HG02642 (cell line): ENCODE data around the gene PRKCE.

Source experiments
- ATAC-seq: cut with Tn5 transposase; IDR thresholded peaks from one replicate; pipeline ENCODE4 v1.9.1; 2021; ENCODE audit warnings: mild to moderate bottlenecking; ENCODE audit not compliant: unreplicated experiment, poor library complexity

Gene PRKCE

DNA sequence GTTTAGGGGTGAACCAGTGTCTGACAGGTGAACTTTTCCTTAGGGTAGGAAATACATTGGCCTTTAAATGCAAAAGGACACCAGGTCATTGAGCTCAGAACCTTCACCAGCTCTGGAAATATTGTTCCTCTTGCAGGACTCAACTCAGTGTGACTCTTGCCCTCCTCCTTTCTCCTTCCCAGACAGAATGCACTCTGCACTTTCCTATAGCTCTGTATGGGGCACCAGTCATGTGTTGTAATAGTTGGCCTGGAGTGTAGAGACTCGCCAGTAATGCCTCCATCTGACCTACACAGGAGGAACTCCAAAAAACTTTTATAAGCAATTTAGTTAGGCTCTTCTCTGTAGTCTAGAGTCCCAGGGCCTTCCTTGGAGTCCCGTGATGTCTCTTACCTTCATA, 397.2 kb downstream of the PRKCE start:
- ATAC-seq: no peak

GRCh38 chr2:46050027-46050426, 398.6 kb downstream of the PRKCE start:
- no peak for ATAC-seq

DNA sequence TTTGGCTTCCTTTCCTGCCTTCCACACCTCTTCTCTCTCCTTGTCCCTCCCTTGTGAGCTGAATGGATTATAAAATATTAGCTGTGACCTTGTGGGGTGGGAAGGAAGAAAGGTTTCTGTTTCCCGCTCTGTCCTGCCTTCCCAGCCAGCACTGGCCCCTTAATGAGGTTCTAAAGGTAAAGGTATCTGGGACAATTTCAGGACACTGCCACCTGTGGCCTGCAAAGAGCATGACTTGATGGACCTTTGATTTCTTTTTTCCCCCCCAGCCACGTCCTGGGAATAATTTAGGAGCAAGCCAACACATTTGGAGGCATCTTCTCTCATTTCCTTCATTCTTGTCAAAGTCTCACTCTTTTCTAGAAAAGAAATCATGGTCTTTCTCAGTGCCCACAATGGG, 399.0 kb downstream of the PRKCE start:
- no peak for ATAC-seq

- no peak for ATAC-seq
These were observed 399.6 kb downstream of the PRKCE start for GRCh38 chr2:46051085-46051484.

DNA sequence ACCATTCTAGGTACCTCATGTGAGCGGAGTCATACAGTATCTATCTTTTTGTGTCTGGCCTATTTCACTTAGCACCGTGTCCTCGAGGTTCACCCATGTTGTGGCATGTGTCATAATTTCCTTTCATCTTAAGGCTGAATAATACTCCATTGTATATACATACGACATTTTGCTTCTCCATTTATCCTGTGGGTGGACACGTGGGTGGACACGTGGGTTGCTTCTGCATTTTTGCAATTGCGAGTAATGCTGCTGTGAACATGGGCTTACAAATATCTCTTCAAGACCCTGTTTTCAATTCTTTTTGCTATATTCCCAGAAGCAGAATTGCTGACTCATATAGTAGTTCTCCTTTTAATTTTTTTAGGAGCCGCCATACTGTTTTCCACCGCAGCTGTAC, 402.1 kb downstream of the PRKCE start:
- ATAC-seq: no peak

DNA sequence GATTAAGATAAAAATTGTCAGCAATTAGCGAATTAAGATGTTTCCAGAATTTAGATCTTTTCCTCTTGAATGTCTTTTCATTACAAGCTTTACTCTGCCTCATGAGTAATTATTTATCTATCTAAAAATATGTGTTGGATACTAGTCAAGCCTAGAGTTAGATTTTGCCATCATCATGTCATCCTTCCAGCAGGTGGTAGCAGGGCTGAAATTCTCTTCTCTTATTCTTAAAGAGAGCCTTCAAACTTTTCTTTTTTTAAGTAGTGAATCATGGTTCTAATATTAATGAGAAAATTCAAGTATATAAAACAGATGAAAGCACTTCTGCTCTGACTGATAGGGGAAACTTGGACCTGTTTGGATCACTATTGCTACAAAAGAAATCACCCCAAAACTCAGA, 405.1 kb downstream of the PRKCE start:
- no peak for ATAC-seq

DNA sequence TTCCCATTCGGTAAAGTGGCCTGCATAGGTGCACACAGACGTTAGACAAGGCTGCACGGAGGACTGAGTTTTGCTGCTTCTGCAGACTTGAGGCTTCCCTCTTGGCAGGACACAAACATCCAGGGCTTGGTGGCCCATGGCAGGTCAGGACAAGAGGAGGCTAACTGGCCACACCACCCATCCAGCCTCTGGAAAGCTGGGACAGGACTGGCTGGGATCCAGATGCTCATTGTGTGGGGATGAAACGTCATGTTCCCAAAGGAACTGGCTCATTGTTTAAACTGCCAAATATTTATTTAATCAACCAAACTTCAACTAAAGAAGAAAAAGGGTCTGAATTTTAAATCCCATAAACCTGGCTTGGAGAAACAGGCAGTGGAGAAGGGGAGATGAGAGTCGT, 406.7 kb downstream of the PRKCE start:
- ATAC-seq: no peak

DNA sequence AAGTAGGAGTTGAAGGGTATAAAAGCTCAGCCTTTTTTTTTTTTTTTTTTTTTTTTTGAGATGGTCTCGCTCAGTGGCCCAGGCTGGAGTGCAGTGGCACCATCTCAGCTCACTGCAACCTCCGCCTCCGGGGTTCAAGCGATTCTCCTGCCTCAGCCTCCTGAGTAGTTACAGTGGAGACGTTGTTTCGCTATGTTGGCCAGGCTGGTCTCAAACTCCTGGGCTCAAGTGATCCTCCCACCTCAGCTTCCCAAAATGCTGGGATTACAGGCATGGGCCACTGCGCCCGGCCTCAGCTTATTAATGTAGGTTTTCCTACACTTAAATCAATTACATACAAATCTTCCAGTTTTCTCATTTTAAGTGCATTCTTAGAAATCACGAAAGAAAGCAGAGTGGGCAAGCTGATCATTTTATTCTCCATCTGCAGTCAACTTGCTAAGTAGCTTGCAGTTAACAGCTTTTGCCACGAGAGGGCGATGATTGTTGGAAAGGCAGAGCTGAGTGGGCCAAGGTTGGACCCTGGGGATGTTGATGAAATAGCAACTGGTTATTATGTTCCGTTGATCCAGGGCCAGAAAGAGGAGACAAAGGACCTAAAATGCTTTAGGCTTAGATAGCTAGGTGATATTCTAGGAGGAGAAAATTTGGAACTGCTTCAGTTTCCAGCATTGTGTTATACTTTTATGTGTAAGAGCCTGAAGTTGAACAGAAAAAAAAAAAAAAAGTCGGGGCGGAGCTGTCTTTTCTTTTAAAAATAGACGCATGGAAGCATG, 411.4 kb downstream of the PRKCE start:
- ATAC-seq: no peak

- no peak for ATAC-seq
These were observed 412.9 kb downstream of the PRKCE start for GRCh38 chr2:46064396-46064795.

GRCh38 chr2:46065152-46065551, 413.7 kb downstream of the PRKCE start:
- ATAC-seq: no peak

DNA sequence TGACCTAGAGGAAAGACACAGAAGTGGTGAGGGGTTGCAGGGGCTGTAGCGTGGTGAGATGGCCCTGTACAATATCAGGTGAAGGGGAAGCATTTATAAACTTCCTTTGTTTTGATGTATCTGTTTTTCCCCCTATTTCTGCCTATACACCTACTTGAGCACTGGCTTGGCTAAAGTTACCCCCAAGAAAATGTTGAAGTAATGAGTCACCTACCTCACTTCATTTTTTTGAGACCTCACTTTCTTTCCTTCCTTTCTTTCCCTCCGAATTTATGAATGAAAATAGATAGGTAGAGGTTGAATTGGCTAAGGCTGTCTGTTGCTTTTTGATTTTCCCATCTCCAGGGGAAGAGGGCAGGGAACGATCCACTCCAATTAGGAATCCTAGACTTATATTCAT, 414.6 kb downstream of the PRKCE start:
- no peak for ATAC-seq

DNA sequence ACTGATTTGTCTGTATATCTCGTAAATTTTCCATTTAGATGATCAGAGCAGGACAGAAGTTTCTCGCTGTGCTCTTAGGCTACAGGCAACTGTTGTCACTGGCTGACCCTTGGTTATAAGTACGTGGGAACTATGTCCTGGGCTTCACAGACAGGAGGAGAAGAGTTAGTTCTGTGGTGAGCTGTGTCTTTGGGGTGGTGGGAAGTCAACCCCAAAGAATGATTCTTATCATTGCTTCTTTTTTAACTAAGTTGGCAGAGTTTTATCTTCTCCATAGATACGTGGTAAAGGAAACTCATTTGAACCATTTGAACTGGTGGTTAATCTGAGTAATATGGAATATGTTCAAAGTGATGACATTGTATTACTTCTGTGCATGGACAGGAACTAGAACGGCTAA, 415.1 kb downstream of the PRKCE start:
- no peak for ATAC-seq

GRCh38 chr2:46067062-46067461, 415.6 kb downstream of the PRKCE start:
- ATAC-seq: no peak

GRCh38 chr2:46067501-46068305, 416.2 kb downstream of the PRKCE start:
- no peak for ATAC-seq

GRCh38 chr2:46068636-46069035, 417.2 kb downstream of the PRKCE start:
- ATAC-seq: no peak

- no peak for ATAC-seq
These were observed 419.6 kb downstream of the PRKCE start for GRCh38 chr2:46071074-46071473.

DNA sequence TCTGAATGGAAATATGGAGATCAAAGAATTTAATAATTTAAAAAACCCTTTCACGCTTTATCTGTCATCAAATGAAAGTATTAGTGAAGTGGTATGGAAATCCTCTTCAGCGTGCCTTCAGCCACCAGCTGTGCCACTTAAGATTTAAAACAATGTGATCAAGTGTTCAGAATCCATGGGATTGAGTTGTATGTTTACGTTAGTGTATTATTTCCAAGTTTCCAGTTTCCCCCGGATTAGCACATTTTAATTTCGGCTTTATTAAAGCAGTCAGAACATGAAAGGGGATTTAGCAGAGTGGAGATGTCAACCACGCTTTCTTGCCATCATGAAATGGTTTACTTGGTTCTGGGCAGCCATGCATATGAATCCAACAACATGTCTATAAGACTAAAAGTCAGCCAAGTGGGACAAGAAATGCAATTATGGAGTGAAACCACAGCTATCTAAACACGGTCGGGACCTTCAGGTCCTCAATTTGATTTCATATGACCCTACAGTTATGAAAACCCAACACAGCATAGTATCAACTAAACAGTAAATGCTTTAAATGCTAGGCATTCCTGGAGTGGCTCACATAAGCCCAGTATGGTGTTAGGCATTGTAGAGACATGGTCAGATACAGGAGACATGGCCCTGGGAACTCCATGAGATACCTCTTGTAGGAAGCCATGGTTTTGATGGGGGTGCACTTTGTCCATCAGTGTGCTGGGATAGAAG, 420.8 kb downstream of the PRKCE start:
- ATAC-seq: no peak

GRCh38 chr2:46073540-46074046, 422.1 kb downstream of the PRKCE start:
- no peak for ATAC-seq

DNA sequence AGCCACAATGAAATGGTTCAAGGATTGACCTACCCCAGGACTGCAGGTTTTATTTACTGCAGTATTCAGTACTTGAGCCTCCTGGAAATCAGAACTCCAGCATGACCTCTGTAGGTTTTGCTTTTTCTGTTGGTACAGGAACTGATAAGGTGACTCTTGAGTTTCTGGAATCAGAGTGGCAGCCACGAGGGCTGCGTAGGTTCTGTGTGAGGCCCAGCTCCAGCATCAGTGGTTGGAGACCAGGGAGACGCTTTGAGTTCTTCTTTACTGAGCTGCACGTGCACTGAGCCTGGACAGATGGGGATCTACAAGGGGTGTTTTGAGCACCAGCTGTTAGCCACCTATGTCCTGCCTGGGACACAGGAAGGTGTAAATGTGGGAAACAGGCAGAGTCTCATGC, 423.0 kb downstream of the PRKCE start:
- no peak for ATAC-seq

DNA sequence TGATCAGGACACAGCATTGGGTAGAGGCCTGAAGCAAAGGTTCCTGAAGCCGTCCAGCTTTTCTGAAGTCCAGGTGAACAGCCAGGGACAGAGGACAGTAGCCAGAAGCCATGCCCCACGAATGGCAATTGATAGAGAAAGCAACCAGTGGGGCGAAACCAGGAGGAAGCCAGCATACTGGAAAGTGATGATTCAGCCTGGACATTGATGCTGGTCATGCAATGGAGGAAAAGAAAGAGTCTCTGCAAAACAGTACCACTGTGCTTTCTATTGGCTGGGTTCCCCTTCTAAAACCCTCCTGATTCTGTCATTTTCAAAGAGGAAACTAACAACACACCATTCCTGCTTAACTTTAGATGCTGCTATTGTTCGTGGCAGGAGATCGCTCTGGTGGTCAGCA, 424.4 kb downstream of the PRKCE start:
- ATAC-seq: no peak

DNA sequence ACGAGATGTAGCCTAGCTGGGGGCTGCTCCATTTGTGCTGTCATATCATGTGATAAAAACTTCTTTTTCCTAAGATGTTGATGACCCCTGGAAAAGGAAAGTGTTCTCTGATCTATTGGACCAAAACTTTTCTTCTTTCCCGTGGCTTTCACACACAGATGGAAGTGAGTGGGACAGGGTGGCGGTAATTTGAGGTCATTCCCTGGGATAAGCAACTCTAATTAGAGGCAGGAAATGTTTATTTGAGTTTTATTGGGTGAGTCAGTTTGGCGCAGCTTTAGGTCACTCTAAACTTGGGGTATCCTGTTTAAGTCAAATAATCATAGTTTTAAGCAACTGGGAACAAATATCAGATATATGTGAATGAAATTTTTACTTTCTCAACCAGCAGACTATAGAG, 424.8 kb downstream of the PRKCE start:
- ATAC-seq: no peak
